ENCODE results near the gene ERMP1. TPM values are rescaled to one million over a fixed set of nuclear protein-coding genes. Genes with fewer than 3 reads are reported as not detected.

ERMP1 gene
- total and polyA plus RNA-seq, 4 experiments from 2014 or later, result 11.6 to 24.5 (median 17.6) TPM

DNA sequence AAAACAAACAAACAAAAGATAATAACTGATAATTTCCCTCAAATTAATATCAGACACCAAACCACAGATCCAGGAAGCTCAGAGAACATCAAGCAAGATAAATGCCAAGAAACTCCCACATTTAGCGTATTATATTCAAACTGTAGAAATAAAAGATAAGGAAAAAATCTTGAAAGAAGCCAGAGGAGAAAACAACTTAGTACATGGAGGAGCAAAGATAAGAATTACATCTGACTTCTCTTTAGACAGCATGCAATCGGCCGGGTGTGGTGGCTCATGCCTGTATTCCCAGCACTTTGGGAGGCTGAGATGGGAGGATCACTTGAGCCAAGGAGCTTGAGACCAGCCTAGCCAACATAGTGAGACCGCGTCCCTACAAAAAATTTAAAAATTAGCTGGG is 40.5 kb upstream of the ERMP1 start:
- Histone ChIP-seq H3K9me3 (ENCODE audit: control insufficient read depth in 1 of 2, low read length in 2 of 2) (no peaks in the 10 kb centered on the region), H3K36me3 (ENCODE audit: insufficient read depth, low read length) (no peaks in the 10 kb centered on the region), H3K4me3 (ENCODE audit: low read length in 2 of 2) (no peak overlapping the region), H3K27me3 (ENCODE audit: insufficient read depth, low read length) (no peaks in the 10 kb centered on the region), H3K27ac (ENCODE audit: low read depth, low read length) (no peak overlapping the region), H3K4me1 (ENCODE audit: insufficient read depth, low read length) (no peaks in the 10 kb centered on the region)
- H3K36me3 Mint-ChIP-seq, result peaks cover 0 to 16% of the 10 kb centered on the region in 2 donors
- no peak for DNase-seq
- no peak overlapping the region for H3K4me3 Mint-ChIP-seq
- H3K4me1 Mint-ChIP-seq, result peaks cover 0 to 12% (median 10%) of the 10 kb centered on the region in 4 donors
- CTCF ChIA-PET (ENCODE audit: partially characterized antibody), result interaction anchor here (2.0 kb wide), 1 partner anchor 41 kb away, joined by 6 read pairs; the partner anchor contains the start of gene ERMP1
- intact Hi-C loops (cut with micrococcal nuclease), result no loop called here
- no peaks in the 10 kb centered on the region for H3K27me3 Mint-ChIP-seq
- POLR2A ChIA-PET (ENCODE audit: partially characterized antibody), result interaction anchor here (1.4 kb wide), 1 partner anchor 40 kb away, joined by 3 read pairs; the partner anchor contains the start of gene ERMP1
- H3K9me3 Mint-ChIP-seq, result no peaks in the 10 kb centered on the region
- H3K27ac Mint-ChIP-seq, result peak overlapping the region in 2 of 7 donors; percentile 36 to 78

GRCh38 chr9:5872511-5872910 is 39.6 kb upstream of the ERMP1 start:
- ChIA-PET POLR2A (ENCODE audit: partially characterized antibody) (no interaction called here), CTCF (ENCODE audit: partially characterized antibody) (interaction anchor here (1.6 kb wide), 1 partner anchor 14 kb away, joined by 5 read pairs; no protein-coding TSS in a partner anchor)
- H3K36me3 Mint-ChIP-seq, result peaks cover 0 to 21% of the 10 kb centered on the region in 2 donors

GRCh38 chr9:5871785-5872184 is 38.9 kb upstream of the ERMP1 start:
- H3K4me3 ChIP-seq (ENCODE audit: low read length in 2 of 2), result no peak overlapping the region
- ChIA-PET CTCF (ENCODE audit: partially characterized antibody) (interaction anchor here (1.6 to 2.5 kb wide), 2 partner anchors 15 to 38 kb away, joined by 5 to 23 read pairs; partner anchors contain the start of gene ERMP1), POLR2A (ENCODE audit: partially characterized antibody) (no interaction called here)
- DNase-seq, result no peak
- no peaks in the 10 kb centered on the region for H3K4me1 ChIP-seq (ENCODE audit: insufficient read depth, low read length)
- H3K36me3 Mint-ChIP-seq, result peaks cover 0 to 24% of the 10 kb centered on the region in 2 donors
- H3K36me3 ChIP-seq (ENCODE audit: insufficient read depth, low read length), result no peaks in the 10 kb centered on the region
- H3K4me3 Mint-ChIP-seq, result no peak overlapping the region
- intact Hi-C loops (cut with micrococcal nuclease), result no loop called here
- H3K27ac Mint-ChIP-seq, result no peak overlapping the region
- H3K4me1 Mint-ChIP-seq, result peaks cover 0 to 12% (median 10%) of the 10 kb centered on the region in 4 donors
- no peaks in the 10 kb centered on the region for H3K27me3 Mint-ChIP-seq
- H3K27ac ChIP-seq (ENCODE audit: low read depth, low read length), result no peak overlapping the region
- no peaks in the 10 kb centered on the region for H3K9me3 Mint-ChIP-seq
- no peaks in the 10 kb centered on the region for H3K9me3 ChIP-seq (ENCODE audit: control insufficient read depth in 1 of 2, low read length in 2 of 2)
- no peaks in the 10 kb centered on the region for H3K27me3 ChIP-seq (ENCODE audit: insufficient read depth, low read length)

More at GRCh38 chr9:5872511-5872910, 39.6 kb upstream of the ERMP1 start:
- H3K27me3 ChIP-seq (ENCODE audit: insufficient read depth, low read length), result no peaks in the 10 kb centered on the region
- no peaks in the 10 kb centered on the region for H3K36me3 ChIP-seq (ENCODE audit: insufficient read depth, low read length)
- no peaks in the 10 kb centered on the region for H3K9me3 Mint-ChIP-seq
- H3K27ac Mint-ChIP-seq, result no peak overlapping the region
- H3K27ac ChIP-seq (ENCODE audit: low read depth, low read length), result no peak overlapping the region
- DNase-seq, result no peak
- H3K4me1 Mint-ChIP-seq, result peaks cover 0 to 12% (median 10%) of the 10 kb centered on the region in 4 donors
- H3K4me3 ChIP-seq (ENCODE audit: low read length in 2 of 2), result no peak overlapping the region
- no peak overlapping the region for H3K4me3 Mint-ChIP-seq
- intact Hi-C loops (cut with micrococcal nuclease), result no loop called here
- no peaks in the 10 kb centered on the region for H3K4me1 ChIP-seq (ENCODE audit: insufficient read depth, low read length)
- no peaks in the 10 kb centered on the region for H3K9me3 ChIP-seq (ENCODE audit: control insufficient read depth in 1 of 2, low read length in 2 of 2)
- no peaks in the 10 kb centered on the region for H3K27me3 Mint-ChIP-seq

DNA sequence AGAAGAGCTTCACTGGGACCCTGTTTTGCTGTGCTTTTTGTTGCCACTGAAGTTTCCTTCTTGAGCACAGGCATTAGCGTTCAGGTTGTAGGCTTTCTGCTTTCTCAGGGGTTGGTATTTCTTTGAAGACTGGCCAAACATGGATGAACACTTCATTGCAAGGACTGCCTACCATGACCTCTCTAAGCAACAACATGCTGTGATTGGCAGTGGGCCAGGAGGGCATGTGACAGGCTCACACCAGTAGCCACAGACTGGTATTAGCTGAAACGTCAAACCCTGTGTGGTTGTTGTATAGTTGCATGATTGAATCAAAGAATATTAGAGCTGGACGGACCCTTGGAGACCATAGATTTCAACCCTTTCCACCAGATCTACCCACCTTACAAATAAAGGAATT is 37.8 kb upstream of the ERMP1 start:
- intact Hi-C loops (cut with micrococcal nuclease), result no loop called here
- Histone ChIP-seq H3K4me1 (ENCODE audit: insufficient read depth, low read length) (no peaks in the 10 kb centered on the region), H3K27me3 (ENCODE audit: insufficient read depth, low read length) (no peaks in the 10 kb centered on the region), H3K9me3 (ENCODE audit: control insufficient read depth in 1 of 2, low read length in 2 of 2) (no peaks in the 10 kb centered on the region), H3K27ac (ENCODE audit: low read depth, low read length) (no peak overlapping the region), H3K36me3 (ENCODE audit: insufficient read depth, low read length) (no peaks in the 10 kb centered on the region), H3K4me3 (ENCODE audit: low read length in 2 of 2) (no peak overlapping the region)
- CTCF ChIA-PET (ENCODE audit: partially characterized antibody), result interaction anchor here (0.7 to 2.5 kb wide), 4 partner anchors 16 to 153 kb away, joined by 3 to 23 read pairs (median 4); partner anchors contain the start of gene ERMP1
- Mint-ChIP-seq H3K27ac (no peak overlapping the region), H3K4me1 (peaks cover 0 to 12% (median 10%) of the 10 kb centered on the region in 4 donors), H3K27me3 (no peaks in the 10 kb centered on the region), H3K4me3 (no peak overlapping the region), H3K36me3 (peaks cover 0 to 20% of the 10 kb centered on the region in 2 donors), H3K9me3 (no peaks in the 10 kb centered on the region)
- POLR2A ChIA-PET (ENCODE audit: partially characterized antibody), result interaction anchor here (1.2 kb wide), 1 partner anchor 39 kb away, joined by 5 read pairs; no protein-coding TSS in a partner anchor
- DNase-seq, result no peak

GRCh38 chr9:5870020-5870339 is 37.1 kb upstream of the ERMP1 start:
- CTCF ChIA-PET (ENCODE audit: partially characterized antibody), result interaction anchor here (1.2 to 2.5 kb wide), 4 partner anchors 25 to 36 kb away, joined by 3 to 23 read pairs (median 4); partner anchors contain the start of gene ERMP1
- no peak overlapping the region for H3K4me3 Mint-ChIP-seq
- Histone ChIP-seq H3K4me3 (ENCODE audit: low read length in 2 of 2) (no peak overlapping the region), H3K36me3 (ENCODE audit: insufficient read depth, low read length) (no peaks in the 10 kb centered on the region), H3K9me3 (ENCODE audit: control insufficient read depth in 1 of 2, low read length in 2 of 2) (no peaks in the 10 kb centered on the region), H3K4me1 (ENCODE audit: insufficient read depth, low read length) (no peaks in the 10 kb centered on the region), H3K27me3 (ENCODE audit: insufficient read depth, low read length) (no peaks in the 10 kb centered on the region), H3K27ac (ENCODE audit: low read depth, low read length) (no peak overlapping the region)
- POLR2A ChIA-PET (ENCODE audit: partially characterized antibody), result interaction anchor here (1.2 kb wide), 1 partner anchor 39 kb away, joined by 5 read pairs; no protein-coding TSS in a partner anchor
- no peaks in the 10 kb centered on the region for H3K9me3 Mint-ChIP-seq
- H3K27ac Mint-ChIP-seq, result peak overlapping the region in 1 of 7 donors; percentile 3
- H3K4me1 Mint-ChIP-seq, result peaks cover 0 to 12% (median 9%) of the 10 kb centered on the region in 4 donors
- H3K27me3 Mint-ChIP-seq, result no peaks in the 10 kb centered on the region
- peaks cover 0 to 20% of the 10 kb centered on the region in 2 donors for H3K36me3 Mint-ChIP-seq
- intact Hi-C loops (cut with micrococcal nuclease), result no loop called here
- no peak for DNase-seq

- H3K4me1 Mint-ChIP-seq, result peaks cover 0 to 12% (median 9%) of the 10 kb centered on the region in 4 donors
- no peak overlapping the region for H3K27ac Mint-ChIP-seq
- H3K27me3 Mint-ChIP-seq, result no peaks in the 10 kb centered on the region
- peak in 2 of 5 donors; percentile 16 to 24 for DNase-seq
- intact Hi-C loops (cut with micrococcal nuclease), result loop anchor here (5.0 kb wide), 1 partner anchor 37 kb away; the partner anchor contains the start of gene ERMP1
- Histone ChIP-seq H3K36me3 (ENCODE audit: insufficient read depth, low read length) (no peaks in the 10 kb centered on the region), H3K27ac (ENCODE audit: low read depth, low read length) (no peak overlapping the region), H3K9me3 (ENCODE audit: control insufficient read depth in 1 of 2, low read length in 2 of 2) (no peaks in the 10 kb centered on the region), H3K27me3 (ENCODE audit: insufficient read depth, low read length) (no peaks in the 10 kb centered on the region), H3K4me1 (ENCODE audit: insufficient read depth, low read length) (no peaks in the 10 kb centered on the region), H3K4me3 (ENCODE audit: low read length in 2 of 2) (no peak overlapping the region)
- no peak overlapping the region for H3K4me3 Mint-ChIP-seq
- CTCF ChIA-PET (ENCODE audit: partially characterized antibody), result interaction anchor here (0.7 to 2.5 kb wide), 8 partner anchors 12 to 185 kb away, joined by 3 to 23 read pairs (median 4); partner anchors contain the start of gene ERMP1
- POLR2A ChIA-PET (ENCODE audit: partially characterized antibody), result interaction anchor here (1.2 kb wide), 1 partner anchor 38 kb away, joined by 5 read pairs; no protein-coding TSS in a partner anchor
- H3K36me3 Mint-ChIP-seq, result peaks cover 0 to 20% of the 10 kb centered on the region in 2 donors
- no peaks in the 10 kb centered on the region for H3K9me3 Mint-ChIP-seq
These were observed 36.5 kb upstream of the ERMP1 start for GRCh38 chr9:5869315-5870019.

- H3K27ac Mint-ChIP-seq, result no peak overlapping the region
- H3K36me3 Mint-ChIP-seq, result peaks cover 0 to 20% of the 10 kb centered on the region in 2 donors
- Histone ChIP-seq H3K4me1 (ENCODE audit: insufficient read depth, low read length) (no peaks in the 10 kb centered on the region), H3K27me3 (ENCODE audit: insufficient read depth, low read length) (no peaks in the 10 kb centered on the region), H3K36me3 (ENCODE audit: insufficient read depth, low read length) (no peaks in the 10 kb centered on the region), H3K4me3 (ENCODE audit: low read length in 2 of 2) (no peak overlapping the region), H3K27ac (ENCODE audit: low read depth, low read length) (no peak overlapping the region), H3K9me3 (ENCODE audit: control insufficient read depth in 1 of 2, low read length in 2 of 2) (no peaks in the 10 kb centered on the region)
- ChIA-PET CTCF (ENCODE audit: partially characterized antibody) (interaction anchor here (1.0 to 2.3 kb wide), 5 partner anchors 18 to 187 kb away, joined by 3 to 17 read pairs (median 4); partner anchors contain the start of gene ERMP1), POLR2A (ENCODE audit: partially characterized antibody) (interaction anchor here (1.3 kb wide), 1 partner anchor 24 kb away, joined by 4 read pairs; no protein-coding TSS in a partner anchor)
- intact Hi-C loops (cut with micrococcal nuclease), result loop anchor here (5.0 kb wide), 1 partner anchor 36 kb away; the partner anchor contains the start of gene ERMP1
- H3K4me3 Mint-ChIP-seq, result no peak overlapping the region
- H3K4me1 Mint-ChIP-seq, result peaks cover 0 to 12% (median 8%) of the 10 kb centered on the region in 4 donors
- no peaks in the 10 kb centered on the region for H3K9me3 Mint-ChIP-seq
- no peak for DNase-seq
- H3K27me3 Mint-ChIP-seq, result no peaks in the 10 kb centered on the region
These were observed 35.3 kb upstream of the ERMP1 start for GRCh38 chr9:5868235-5868634.

Measured in CD4-positive, alpha-beta memory T cell (primary cell).